MM.1S (cell line): ENCODE measurements around the gene AMOTL2.

ENCODE experiments used
- EZH2phosphoT487 ChIP-seq: fragments of 300-600 bp; sonication (generic); IDR thresholded peaks from 2 replicates; pipeline ENCODE4 v1.6.1; 2018; ENCODE audit warnings: antibody characterized with exemption, low read length
- TF ChIP-seq, protein P1 (sequence below): fragments of 300-600 bp; sonication (generic); IDR thresholded peaks from 2 replicates; pipeline ENCODE4 v1.5.1; 2016; ENCODE audit warnings: antibody characterized with exemption, low read length, mixed read lengths

- TF ChIP-seq, protein P1, sequence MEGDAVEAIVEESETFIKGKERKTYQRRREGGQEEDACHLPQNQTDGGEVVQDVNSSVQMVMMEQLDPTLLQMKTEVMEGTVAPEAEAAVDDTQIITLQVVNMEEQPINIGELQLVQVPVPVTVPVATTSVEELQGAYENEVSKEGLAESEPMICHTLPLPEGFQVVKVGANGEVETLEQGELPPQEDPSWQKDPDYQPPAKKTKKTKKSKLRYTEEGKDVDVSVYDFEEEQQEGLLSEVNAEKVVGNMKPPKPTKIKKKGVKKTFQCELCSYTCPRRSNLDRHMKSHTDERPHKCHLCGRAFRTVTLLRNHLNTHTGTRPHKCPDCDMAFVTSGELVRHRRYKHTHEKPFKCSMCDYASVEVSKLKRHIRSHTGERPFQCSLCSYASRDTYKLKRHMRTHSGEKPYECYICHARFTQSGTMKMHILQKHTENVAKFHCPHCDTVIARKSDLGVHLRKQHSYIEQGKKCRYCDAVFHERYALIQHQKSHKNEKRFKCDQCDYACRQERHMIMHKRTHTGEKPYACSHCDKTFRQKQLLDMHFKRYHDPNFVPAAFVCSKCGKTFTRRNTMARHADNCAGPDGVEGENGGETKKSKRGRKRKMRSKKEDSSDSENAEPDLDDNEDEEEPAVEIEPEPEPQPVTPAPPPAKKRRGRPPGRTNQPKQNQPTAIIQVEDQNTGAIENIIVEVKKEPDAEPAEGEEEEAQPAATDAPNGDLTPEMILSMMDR, result no peak
- TF ChIP-seq EZH2phosphoT487, result no peak
Observed at GRCh38 chr3:134353831-134354611, 20.2 kb downstream of the AMOTL2 start.
